IPS-NIHi7 (cell line): ENCODE measurements around the gene SLC25A52.
"Not testable (repeated sequence)": the region's sequence is repeated elsewhere in the genome, so short reads cannot be mapped to it uniquely, and the experiment has no call there.

ENCODE experiments used
- DNase-seq: peaks from one replicate; pipeline ENCODE4 v3.0.0; 2012; ENCODE audit warnings: mixed read lengths; ENCODE audit errors: extremely low spot score

Gene SLC25A52

GRCh38 chr18:31740180-31740579, 20.5 kb downstream of the SLC25A52 start:
- DNase-seq: no peak

GRCh38 chr18:31739651-31740050, 21.0 kb downstream of the SLC25A52 start:
- no peak for DNase-seq

- no peak for DNase-seq
Measured at GRCh38 chr18:31738460-31739407, 21.9 kb downstream of the SLC25A52 start.

GRCh38 chr18:31736630-31737029, 24.1 kb downstream of the SLC25A52 start:
- DNase-seq: no peak

- peak; percentile 24 for DNase-seq
Measured at GRCh38 chr18:31731628-31732027, 29.1 kb downstream of the SLC25A52 start.

GRCh38 chr18:31729196-31729595, 31.5 kb downstream of the SLC25A52 start:
- not testable (repeated sequence) for DNase-seq

GRCh38 chr18:31723990-31724711, 36.5 kb downstream of the SLC25A52 start:
- no peak for DNase-seq

GRCh38 chr18:31723639-31723989, 37.1 kb downstream of the SLC25A52 start:
- no peak for DNase-seq

- DNase-seq: peak; percentile 84
Measured at GRCh38 chr18:31722369-31722957, 38.2 kb downstream of the SLC25A52 start.

- no peak for DNase-seq
Measured at GRCh38 chr18:31721601-31722000, 39.1 kb downstream of the SLC25A52 start.

- DNase-seq: no peak
Measured at GRCh38 chr18:31720867-31721266, 39.8 kb downstream of the SLC25A52 start.

GRCh38 chr18:31719363-31720006, 41.2 kb downstream of the SLC25A52 start:
- DNase-seq: no peak

- no peak for DNase-seq
Measured at GRCh38 chr18:31718386-31718785, 42.3 kb downstream of the SLC25A52 start.

GRCh38 chr18:31716362-31716761, 44.3 kb downstream of the SLC25A52 start:
- no peak for DNase-seq

- no peak for DNase-seq
Measured at GRCh38 chr18:31711365-31712172, 49.1 kb downstream of the SLC25A52 start.

GRCh38 chr18:31710826-31711225, 49.9 kb downstream of the SLC25A52 start:
- no peak for DNase-seq
